Gastroesophageal sphincter (tissue), 4 donors: Measurements from ENCODE around the gene TM9SF2. TPM values are rescaled to one million over a fixed set of nuclear protein-coding genes. Genes with fewer than 3 reads are reported as not detected.

ENCODE experiments used
- ATAC-seq: fragments of 150-250 bp; one replicate; pipeline ENCODE4 v1.9.1; 2016; ENCODE audit warnings: mild to moderate bottlenecking, moderate library complexity
- H3K27ac ChIP-seq, 4 donors: fragments of 200-600 bp; sonication (generic) in 3 of 4; 1 replicate in 3 of 4; 2 replicates in 1 of 4; pipeline ENCODE4 v1.5.1; 2016 to 2019
- H3K27me3 ChIP-seq: fragments of 200-600 bp; sonication (generic); one replicate; pipeline ENCODE4 v1.5.1; 2019
- H3K36me3 ChIP-seq, 2 donors: fragments of 200-600 bp; sonication (generic); one replicate each; pipeline ENCODE4 v1.5.1; 2019; ENCODE audit warnings: control low read depth in 1 of 2
- H3K4me1 ChIP-seq, 3 donors: fragments of 200-600 bp; sonication (generic); 1 replicate in 2 of 3; 2 replicates in 1 of 3; pipeline ENCODE4 v1.5.1; 2016 to 2019; ENCODE audit warnings: control low read depth in 2 of 3
- H3K4me3 ChIP-seq, 2 donors: fragments of 200-600 bp; sonication (generic); one replicate each; pipeline ENCODE4 v1.5.1; 2019; ENCODE audit warnings: mild to moderate bottlenecking in 1 of 2, moderate library complexity in 1 of 2
- H3K9me3 ChIP-seq, 3 donors: fragments of 200-600 bp; sonication (generic); one replicate each; pipeline ENCODE4 v1.5.1; 2017 to 2019; ENCODE audit warnings: control low read depth in 2 of 3
- CTCF ChIP-seq, 4 experiments: fragments of 200-600 bp in 2 of 4; fragments of 450-650 bp in 2 of 4; sonication (generic) in 1 of 4; IDR thresholded peaks; one replicate each; pipeline ENCODE4 v1.5.1; 2017 to 2019; ENCODE audit warnings: antibody characterized with exemption in 4 of 4, mild to moderate bottlenecking in 2 of 4, moderate library complexity in 2 of 4
- EP300 ChIP-seq: sonication (generic); formaldehyde crosslinking; IDR thresholded peaks from one replicate; pipeline ENCODE4 v1.6.1; 2017; ENCODE audit warnings: antibody characterized with exemption, mild to moderate bottlenecking
- POLR2A ChIP-seq, 2 donors: fragments of 450-650 bp; IDR thresholded peaks; one replicate each; pipeline ENCODE4 v1.6.1; 2017; ENCODE audit warnings: antibody characterized with exemption in 2 of 2, mild to moderate bottlenecking in 2 of 2, moderate library complexity in 1 of 2
- POLR2AphosphoS5 ChIP-seq: sonication (generic); formaldehyde crosslinking; IDR thresholded peaks from one replicate; pipeline ENCODE4 v1.6.1; 2017; ENCODE audit warnings: antibody characterized with exemption
- WGBS, 2 donors: methylation state at CpG; one replicate each; pipeline ENCODE4 v1.1.5; 2018; ENCODE audit warnings: low coverage in 1 of 2; 5-methylcytosine and 5-hydroxymethylcytosine counted together
- total RNA-seq, 4 donors: library from RNA; depleted of rRNA; stranded (reverse); fragments of >200 nt; gene quantifications; one replicate each; pipeline ENCODE4 v1.1.0, GENCODE V29; 2016

TM9SF2 gene
- total RNA-seq, 4 donors from 2014 or later: 63.9 to 114 (median 71.7) TPM

DNA sequence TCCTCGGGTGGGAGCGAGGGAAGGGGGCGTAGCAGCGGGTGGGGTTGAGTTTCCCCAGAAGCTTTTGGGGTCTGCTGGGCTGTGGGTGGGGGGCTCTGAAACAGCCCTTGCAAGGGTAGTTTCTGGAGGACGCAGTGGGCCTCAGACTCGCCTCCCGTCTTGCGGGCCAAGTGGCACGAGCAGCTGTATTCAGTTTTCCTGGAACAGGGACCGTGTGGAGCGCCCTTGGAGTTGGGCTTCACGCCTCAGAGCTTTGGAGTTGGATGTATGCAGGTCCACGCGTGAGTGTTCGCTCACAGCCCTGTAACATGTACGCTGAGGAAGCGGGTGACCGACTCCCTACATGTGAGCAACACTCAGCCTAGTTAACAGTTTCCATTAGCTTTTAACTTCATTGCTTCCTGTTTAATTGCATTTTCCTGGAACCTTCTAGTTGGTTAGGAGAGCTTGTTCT is 603 bp downstream of the TM9SF2 start:
- no peaks in the 10 kb centered on the region for H3K36me3 ChIP-seq
- H3K9me3 ChIP-seq: no peaks in the 10 kb centered on the region
- peaks cover 2 to 74% (median 26%) of the 10 kb centered on the region in 3 donors for H3K4me1 ChIP-seq
- peak overlapping the region; percentile 79 to 91 for H3K4me3 ChIP-seq
- no peak for ATAC-seq
- TF ChIP-seq POLR2A (IDR thresholded peaks at IDR 0.05) (no peak), EP300 (no peak), CTCF (IDR thresholded peaks at IDR 0.05) (no peak), POLR2AphosphoS5 (no peak)
- peak overlapping the region; percentile 44 to 90 (median 88) for H3K27ac ChIP-seq
- H3K27me3 ChIP-seq: no peaks in the 10 kb centered on the region
- WGBS, 2 donors: 0% methylated on average over 3 of the region's 18 CpGs

DNA sequence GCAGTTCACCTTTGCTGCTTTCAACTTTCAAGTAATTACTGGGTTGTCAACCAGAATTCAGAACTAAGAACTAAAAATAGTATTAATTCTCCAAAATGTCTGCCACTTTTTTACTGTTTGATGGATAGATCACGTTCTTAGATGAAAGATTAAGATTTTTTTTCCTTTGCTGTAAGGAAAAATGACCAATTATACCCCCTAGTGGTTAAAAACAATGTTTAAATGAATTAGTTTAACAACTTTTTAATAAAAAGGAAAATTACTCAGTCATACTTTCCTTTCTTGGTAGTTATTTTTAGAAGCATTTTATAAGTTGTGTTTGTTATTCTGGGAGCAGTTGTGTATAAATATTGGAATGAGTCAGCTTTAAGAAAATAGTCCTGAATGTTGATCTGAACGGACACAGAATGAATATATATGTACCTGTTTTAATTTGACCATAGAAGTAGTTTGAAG is 4.6 kb downstream of the TM9SF2 start:
- Histone ChIP-seq H3K36me3 (peaks cover 0 to 10% of the 10 kb centered on the region in 2 donors), H3K4me1 (peaks cover 0 to 59% (median 23%) of the 10 kb centered on the region in 3 donors), H3K9me3 (no peaks in the 10 kb centered on the region), H3K4me3 (no peak overlapping the region), H3K27ac (no peak overlapping the region), H3K27me3 (no peaks in the 10 kb centered on the region)
- 29 to 34% methylated on average over 2 of the region's 2 CpGs for WGBS, 2 donors
- ATAC-seq: no peak
- TF ChIP-seq CTCF (IDR thresholded peaks at IDR 0.05) (peak in 2 of 4 experiments; percentile 18 to 33), EP300 (no peak), POLR2A (IDR thresholded peaks at IDR 0.05) (no peak)

GRCh38 chr13:99506634-99507033 is 5.4 kb downstream of the TM9SF2 start:
- H3K4me3 ChIP-seq: no peak overlapping the region
- ATAC-seq: no peak
- no peaks in the 10 kb centered on the region for H3K9me3 ChIP-seq
- H3K27me3 ChIP-seq: no peaks in the 10 kb centered on the region
- H3K36me3 ChIP-seq: peaks cover 0 to 10% of the 10 kb centered on the region in 2 donors
- H3K4me1 ChIP-seq: peaks cover 0 to 57% (median 23%) of the 10 kb centered on the region in 3 donors
- no peak overlapping the region for H3K27ac ChIP-seq
- TF ChIP-seq POLR2A (IDR thresholded peaks at IDR 0.05) (no peak), CTCF (IDR thresholded peaks at IDR 0.05) (no peak), POLR2AphosphoS5 (no peak), EP300 (no peak)
- 54 to 56% methylated on average over 2 of the region's 2 CpGs for WGBS, 2 donors

DNA sequence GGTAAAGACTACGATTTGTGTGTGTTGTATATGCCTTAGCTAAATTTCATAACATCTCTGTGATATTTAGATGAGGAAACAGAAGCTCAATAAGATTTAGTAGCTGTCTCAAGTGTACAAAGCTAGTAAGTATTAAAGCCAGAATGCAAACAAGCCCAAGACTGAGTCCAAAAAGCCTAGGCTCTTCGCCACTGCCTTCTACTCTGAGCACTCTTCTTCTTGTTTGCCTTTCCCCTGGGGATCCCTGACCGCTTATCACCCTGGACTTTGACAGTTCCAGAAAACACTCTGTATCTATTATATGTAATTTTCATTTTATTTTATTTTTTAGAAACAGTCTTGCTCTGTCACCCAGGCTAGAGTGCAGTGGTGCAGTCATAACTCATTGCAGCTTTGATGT is 5.8 kb downstream of the TM9SF2 start:
- 80 to 100% methylated on average over 2 to 3 of the region's 3 CpGs for WGBS, 2 donors
- Histone ChIP-seq H3K4me3 (no peak overlapping the region), H3K27me3 (no peaks in the 10 kb centered on the region), H3K9me3 (no peaks in the 10 kb centered on the region), H3K36me3 (peaks cover 0 to 10% of the 10 kb centered on the region in 2 donors), H3K27ac (no peak overlapping the region), H3K4me1 (peaks cover 0 to 54% (median 23%) of the 10 kb centered on the region in 3 donors)
- ATAC-seq: no peak
- no peak for TF ChIP-seq CTCF (IDR thresholded peaks at IDR 0.05)
- no peak for TF ChIP-seq POLR2A (IDR thresholded peaks at IDR 0.05)
- TF ChIP-seq POLR2AphosphoS5: no peak
- no peak for TF ChIP-seq EP300

GRCh38 chr13:99507551-99507950 is 6.3 kb downstream of the TM9SF2 start:
- Histone ChIP-seq H3K9me3 (no peaks in the 10 kb centered on the region), H3K4me1 (peaks cover 0 to 51% (median 19%) of the 10 kb centered on the region in 3 donors), H3K36me3 (peaks cover 0 to 10% of the 10 kb centered on the region in 2 donors), H3K27ac (no peak overlapping the region), H3K27me3 (no peaks in the 10 kb centered on the region), H3K4me3 (no peak overlapping the region)
- TF ChIP-seq CTCF (IDR thresholded peaks at IDR 0.05) (no peak), EP300 (no peak), POLR2A (IDR thresholded peaks at IDR 0.05) (no peak), POLR2AphosphoS5 (no peak)
- WGBS, 2 donors: 92 to 100% methylated on average over 1 to 3 of the region's 3 CpGs
- ATAC-seq: no peak
